Activated CD4-positive, alpha-beta T cell treated with anti-CD3 and anti-CD28 coated beads, Interleukin-2, amount 10 ng/mL, durations not matched to agents 24 days and 14 days (primary cell): ENCODE data around the gene ERI3. TPM values are rescaled to one million over a fixed set of nuclear protein-coding genes. Genes with fewer than 3 reads are reported as not detected.
A peak's percentile ranks its signal among the peaks of the same experiment; 100 is the strongest.

Experiments
- DNase-seq: peaks from one replicate; pipeline ENCODE4 v3.0.0; 2022
- H3K27ac Mint-ChIP-seq: one replicate; pipeline ENCODE4 v1.8.0; 2022; ENCODE audit warnings: mild to moderate bottlenecking, mixed read lengths
- H3K27me3 Mint-ChIP-seq: one replicate; pipeline ENCODE4 v1.8.0; 2022; ENCODE audit warnings: mixed read lengths
- H3K36me3 Mint-ChIP-seq: one replicate; pipeline ENCODE4 v1.8.0; 2022; ENCODE audit warnings: low read depth, mild to moderate bottlenecking, mixed read lengths
- H3K4me1 Mint-ChIP-seq: one replicate; pipeline ENCODE4 v1.8.0; 2021; ENCODE audit warnings: mixed read lengths
- H3K4me3 Mint-ChIP-seq: one replicate; pipeline ENCODE4 v1.8.0; 2022; ENCODE audit warnings: mild to moderate bottlenecking, moderate library complexity, mixed read lengths
- H3K9me3 Mint-ChIP-seq: one replicate; pipeline ENCODE4 v1.8.0; 2021; ENCODE audit warnings: mixed read lengths
- intact Hi-C: fragments of 100-400 bp; cut with micrococcal nuclease; formaldehyde crosslinking; loops from one replicate; pipeline ENCODE4 v1.15.1; 2023
- total RNA-seq: library from RNA; stranded (reverse); gene quantifications from 2 replicates; pipeline ENCODE4 v1.2.3, GENCODE V29; 2022

ERI3 gene
- total RNA-seq, 1 donor from 2014 or later = 50.2 TPM

- no peaks in the 10 kb centered on the region for H3K36me3 Mint-ChIP-seq
- H3K9me3 Mint-ChIP-seq = no peaks in the 10 kb centered on the region
- no peak overlapping the region for H3K27ac Mint-ChIP-seq
- no peak for DNase-seq
- no peaks in the 10 kb centered on the region for H3K4me1 Mint-ChIP-seq
- H3K27me3 Mint-ChIP-seq = peaks cover 5% of the 10 kb centered on the region
- H3K4me3 Mint-ChIP-seq = no peak overlapping the region
- intact Hi-C loops = no loop called here
Measured at GRCh38 chr1:44361478-44361877, 6.4 kb upstream of the ERI3 start.

GRCh38 chr1:44359234-44359935 is 4.3 kb upstream of the ERI3 start:
- Mint-ChIP-seq H3K4me3 (no peak overlapping the region), H3K27ac (no peak overlapping the region), H3K27me3 (peaks cover 5% of the 10 kb centered on the region), H3K9me3 (no peaks in the 10 kb centered on the region), H3K4me1 (peaks cover 9% of the 10 kb centered on the region), H3K36me3 (no peaks in the 10 kb centered on the region)
- DNase-seq = no peak
- intact Hi-C loops = no loop called here

- H3K4me1 Mint-ChIP-seq = peaks cover 25% of the 10 kb centered on the region
- intact Hi-C loops = no loop called here
Measured at GRCh38 chr1:44357710-44358109, 2.7 kb upstream of the ERI3 start.

GRCh38 chr1:44355582-44356305 is 687 bp upstream of the ERI3 start:
- Mint-ChIP-seq H3K4me3 (peak overlapping the region; percentile 91), H3K36me3 (no peaks in the 10 kb centered on the region), H3K27me3 (no peaks in the 10 kb centered on the region), H3K9me3 (no peaks in the 10 kb centered on the region), H3K27ac (peak overlapping the region; percentile 91), H3K4me1 (peaks cover 28% of the 10 kb centered on the region)
- intact Hi-C loops = loop anchor here (1.0 kb wide), 2 partner anchors 142 to 319 kb away; partner anchors contain the start of genes ARMH1, DMAP1 and TMEM53
- no peak for DNase-seq

More at GRCh38 chr1:44357710-44358109, 2.7 kb upstream of the ERI3 start:
- no peak for DNase-seq
- H3K9me3 Mint-ChIP-seq = no peaks in the 10 kb centered on the region
- no peak overlapping the region for H3K27ac Mint-ChIP-seq
- peaks cover under 1% of the 10 kb centered on the region for H3K27me3 Mint-ChIP-seq
- no peak overlapping the region for H3K4me3 Mint-ChIP-seq
- H3K36me3 Mint-ChIP-seq = no peaks in the 10 kb centered on the region

GRCh38 chr1:44354268-44354839 is 703 bp downstream of the ERI3 start:
- no peaks in the 10 kb centered on the region for H3K9me3 Mint-ChIP-seq
- DNase-seq = no peak
- peaks cover 3% of the 10 kb centered on the region for H3K36me3 Mint-ChIP-seq
- H3K27me3 Mint-ChIP-seq = no peaks in the 10 kb centered on the region
- H3K27ac Mint-ChIP-seq = peak overlapping the region; percentile 87
- H3K4me1 Mint-ChIP-seq = peaks cover 28% of the 10 kb centered on the region
- intact Hi-C loops = no loop called here
- peak overlapping the region; percentile 91 for H3K4me3 Mint-ChIP-seq

GRCh38 chr1:44353604-44354003 is 1.5 kb downstream of the ERI3 start:
- peak overlapping the region; percentile 91 for H3K4me3 Mint-ChIP-seq

GRCh38 chr1:44351289-44351688 is 3.8 kb downstream of the ERI3 start:
- Mint-ChIP-seq H3K9me3 (no peaks in the 10 kb centered on the region), H3K27me3 (no peaks in the 10 kb centered on the region), H3K4me3 (no peak overlapping the region), H3K4me1 (peaks cover 28% of the 10 kb centered on the region), H3K27ac (no peak overlapping the region), H3K36me3 (peaks cover 3% of the 10 kb centered on the region)
- no peak for DNase-seq
- intact Hi-C loops = no loop called here

More at GRCh38 chr1:44353604-44354003, 1.5 kb downstream of the ERI3 start:
- H3K4me1 Mint-ChIP-seq = peaks cover 28% of the 10 kb centered on the region
- H3K27ac Mint-ChIP-seq = no peak overlapping the region
- H3K36me3 Mint-ChIP-seq = peaks cover 3% of the 10 kb centered on the region
- no peak for DNase-seq
- no peaks in the 10 kb centered on the region for H3K27me3 Mint-ChIP-seq
- no peaks in the 10 kb centered on the region for H3K9me3 Mint-ChIP-seq
- intact Hi-C loops = no loop called here

- no peak overlapping the region for H3K4me3 Mint-ChIP-seq
- H3K9me3 Mint-ChIP-seq = no peaks in the 10 kb centered on the region
- H3K4me1 Mint-ChIP-seq = peaks cover 8% of the 10 kb centered on the region
- no peak for DNase-seq
- no peak overlapping the region for H3K27ac Mint-ChIP-seq
- intact Hi-C loops = no loop called here
- no peaks in the 10 kb centered on the region for H3K27me3 Mint-ChIP-seq
- peaks cover 3% of the 10 kb centered on the region for H3K36me3 Mint-ChIP-seq
Measured at GRCh38 chr1:44348061-44348485, 7.0 kb downstream of the ERI3 start.

- H3K9me3 Mint-ChIP-seq = no peaks in the 10 kb centered on the region
- no peak overlapping the region for H3K4me3 Mint-ChIP-seq
- no peak overlapping the region for H3K27ac Mint-ChIP-seq
- H3K4me1 Mint-ChIP-seq = peaks cover 2% of the 10 kb centered on the region
- intact Hi-C loops = no loop called here
- no peaks in the 10 kb centered on the region for H3K27me3 Mint-ChIP-seq
- H3K36me3 Mint-ChIP-seq = peaks cover 3% of the 10 kb centered on the region
- DNase-seq = no peak
Measured at GRCh38 chr1:44347280-44347679, 7.8 kb downstream of the ERI3 start.

GRCh38 chr1:44346878-44347277 is 8.2 kb downstream of the ERI3 start:
- Mint-ChIP-seq H3K27me3 (no peaks in the 10 kb centered on the region), H3K4me3 (no peak overlapping the region), H3K9me3 (no peaks in the 10 kb centered on the region), H3K4me1 (peaks cover 2% of the 10 kb centered on the region), H3K36me3 (peaks cover 3% of the 10 kb centered on the region), H3K27ac (no peak overlapping the region)
- DNase-seq = no peak
- intact Hi-C loops = no loop called here

- Mint-ChIP-seq H3K27ac (no peak overlapping the region), H3K9me3 (no peaks in the 10 kb centered on the region), H3K4me1 (peaks cover 2% of the 10 kb centered on the region), H3K4me3 (no peak overlapping the region), H3K27me3 (no peaks in the 10 kb centered on the region), H3K36me3 (peaks cover 3% of the 10 kb centered on the region)
- no peak for DNase-seq
- intact Hi-C loops = no loop called here
Measured at GRCh38 chr1:44346184-44346583, 8.9 kb downstream of the ERI3 start.

GRCh38 chr1:44345187-44345775 is 9.8 kb downstream of the ERI3 start:
- H3K36me3 Mint-ChIP-seq = peaks cover 5% of the 10 kb centered on the region
- no peak for DNase-seq
- intact Hi-C loops = no loop called here
- H3K27me3 Mint-ChIP-seq = no peaks in the 10 kb centered on the region
- no peaks in the 10 kb centered on the region for H3K9me3 Mint-ChIP-seq
- H3K4me3 Mint-ChIP-seq = no peak overlapping the region
- peaks cover 2% of the 10 kb centered on the region for H3K4me1 Mint-ChIP-seq
- no peak overlapping the region for H3K27ac Mint-ChIP-seq

GRCh38 chr1:44339731-44340130 is 15.3 kb downstream of the ERI3 start:
- H3K36me3 Mint-ChIP-seq = peaks cover 23% of the 10 kb centered on the region
- H3K27me3 Mint-ChIP-seq = no peaks in the 10 kb centered on the region
- H3K27ac Mint-ChIP-seq = no peak overlapping the region
- H3K4me1 Mint-ChIP-seq = no peaks in the 10 kb centered on the region
- no peak overlapping the region for H3K4me3 Mint-ChIP-seq
- intact Hi-C loops = no loop called here
- DNase-seq = no peak
- H3K9me3 Mint-ChIP-seq = no peaks in the 10 kb centered on the region

GRCh38 chr1:44338136-44338535 is 16.9 kb downstream of the ERI3 start:
- H3K4me3 Mint-ChIP-seq = no peak overlapping the region
- no peaks in the 10 kb centered on the region for H3K4me1 Mint-ChIP-seq
- intact Hi-C loops = no loop called here

More at GRCh38 chr1:44338136-44338535, 16.9 kb downstream of the ERI3 start:
- no peak for DNase-seq
- H3K27me3 Mint-ChIP-seq = no peaks in the 10 kb centered on the region
- H3K9me3 Mint-ChIP-seq = no peaks in the 10 kb centered on the region
- peaks cover 23% of the 10 kb centered on the region for H3K36me3 Mint-ChIP-seq
- H3K27ac Mint-ChIP-seq = no peak overlapping the region
